ENCODE results near the gene CHFR. TPM values are rescaled to one million over a fixed set of nuclear protein-coding genes. Genes with fewer than 3 reads are reported as not detected.

The CHFR gene
- total RNA-seq, 4 donors from 2014 or later, result 36.1 to 58.6 (median 39.8) TPM

GRCh38 chr12:132835076-132836025 is 52.1 kb downstream of the CHFR start:
- Histone ChIP-seq H3K27ac (no peak overlapping the region), H3K36me3 (peaks cover 0 to 62% (median 4%) of the 10 kb centered on the region in 3 donors), H3K9me3 (no peaks in the 10 kb centered on the region), H3K27me3 (no peaks in the 10 kb centered on the region), H3K4me1 (peaks cover 0 to 13% (median 0%) of the 10 kb centered on the region in 4 donors), H3K4me3 (no peak overlapping the region)
- TF ChIP-seq POLR2A (IDR thresholded peaks at IDR 0.05), result no peak
- TF ChIP-seq CTCF (IDR thresholded peaks at IDR 0.05), result no peak
- no peak for TF ChIP-seq EP300 (IDR thresholded peaks at IDR 0.05)
- WGBS, 2 donors, result 93 to 94% methylated on average over 25 to 30 of the region's 42 CpGs
- no peak for DNase-seq (ENCODE audit: low spot score in 2 of 2)

- TF ChIP-seq POLR2A (IDR thresholded peaks at IDR 0.05) (no peak), EP300 (IDR thresholded peaks at IDR 0.05) (no peak), CTCF (IDR thresholded peaks at IDR 0.05) (no peak)
- WGBS, 2 donors, result 80 to 83% methylated on average over 5 of the region's 5 CpGs
- H3K9me3 ChIP-seq, result no peaks in the 10 kb centered on the region
Observed at GRCh38 chr12:132834181-132834711, 53.2 kb downstream of the CHFR start.

GRCh38 chr12:132833341-132833740 is 54.1 kb downstream of the CHFR start:
- TF ChIP-seq EP300 (IDR thresholded peaks at IDR 0.05), result no peak
- TF ChIP-seq POLR2A (IDR thresholded peaks at IDR 0.05), result no peak
- Histone ChIP-seq H3K4me1 (peaks cover 0 to 13% (median 0%) of the 10 kb centered on the region in 4 donors), H3K27me3 (no peaks in the 10 kb centered on the region), H3K9me3 (no peaks in the 10 kb centered on the region), H3K36me3 (peaks cover 0 to 44% (median 0%) of the 10 kb centered on the region in 3 donors), H3K27ac (no peak overlapping the region), H3K4me3 (no peak overlapping the region)
- no peak for DNase-seq (ENCODE audit: low spot score in 2 of 2)
- 91% methylated on average over 8 of the region's 8 CpGs for WGBS, 2 donors

More at GRCh38 chr12:132834181-132834711, 53.2 kb downstream of the CHFR start:
- DNase-seq (ENCODE audit: low spot score in 2 of 2), result no peak
- H3K27me3 ChIP-seq, result no peaks in the 10 kb centered on the region
- H3K4me3 ChIP-seq, result no peak overlapping the region
- peaks cover 0 to 53% (median 0%) of the 10 kb centered on the region in 3 donors for H3K36me3 ChIP-seq
- H3K4me1 ChIP-seq, result peaks cover 0 to 17% (median 0%) of the 10 kb centered on the region in 4 donors
- H3K27ac ChIP-seq, result no peak overlapping the region

GRCh38 chr12:132831771-132832170 is 55.6 kb downstream of the CHFR start:
- Histone ChIP-seq H3K36me3 (peaks cover 0 to 36% (median 0%) of the 10 kb centered on the region in 3 donors), H3K27ac (no peak overlapping the region), H3K4me3 (no peak overlapping the region), H3K9me3 (no peaks in the 10 kb centered on the region), H3K4me1 (peaks cover 0 to 17% (median 9%) of the 10 kb centered on the region in 4 donors), H3K27me3 (no peaks in the 10 kb centered on the region)
- WGBS, 2 donors, result 82 to 87% methylated on average over 11 of the region's 11 CpGs
- no peak for DNase-seq (ENCODE audit: low spot score in 2 of 2)
- TF ChIP-seq CTCF (IDR thresholded peaks at IDR 0.05) (no peak), POLR2A (IDR thresholded peaks at IDR 0.05) (no peak), EP300 (IDR thresholded peaks at IDR 0.05) (no peak)

GRCh38 chr12:132828706-132829534 is 58.5 kb downstream of the CHFR start, which contains the start of gene GOLGA3:
Gene GOLGA3, minus strand, starts transcription at chr12:132828869. Its CDS starts 6,741 bp downstream, at chr12:132822128.
- Histone ChIP-seq H3K4me3 (peak within 1 kb of the TSS; percentile 87 to 88 (median 88)), H3K4me1 (peaks cover 0 to 27% (median 11%) of the 10 kb centered on the region in 4 donors), H3K9me3 (no peaks in the 10 kb centered on the region), H3K27ac (peak within 1 kb of the TSS; percentile 80 to 98 (median 96)), H3K36me3 (peaks cover 0 to 41% (median 0%) of the 10 kb centered on the region in 3 donors), H3K27me3 (no peaks in the 10 kb centered on the region)
- TF ChIP-seq CTCF (IDR thresholded peaks at IDR 0.05), result peak in 1 of 5 experiments; percentile 58
- TF ChIP-seq EP300 (IDR thresholded peaks at IDR 0.05), result peak; percentile 90 to 96
- TF ChIP-seq POLR2A (IDR thresholded peaks at IDR 0.05), result peak in 1 of 2 donors; percentile 52
- peak; percentile 84 to 89 for DNase-seq (ENCODE audit: low spot score in 2 of 2)
- WGBS, 2 donors, result 4 to 5% methylated on average over 39 to 48 of the region's 78 CpGs

All from tibial nerve (tissue), 4 donors.